GM20431 (cell line): ENCODE data around the gene GASK1B.

Source experiments
- in situ Hi-C: fragments of 300-500 bp; cut with MseI, MboI; formaldehyde crosslinking; loops from one replicate; pipeline ENCODE4 v1.15.0; 2020; ENCODE audit warnings: low sequenced_read_pairs; ENCODE audit not compliant: unreplicated experiment

GASK1B gene

DNA sequence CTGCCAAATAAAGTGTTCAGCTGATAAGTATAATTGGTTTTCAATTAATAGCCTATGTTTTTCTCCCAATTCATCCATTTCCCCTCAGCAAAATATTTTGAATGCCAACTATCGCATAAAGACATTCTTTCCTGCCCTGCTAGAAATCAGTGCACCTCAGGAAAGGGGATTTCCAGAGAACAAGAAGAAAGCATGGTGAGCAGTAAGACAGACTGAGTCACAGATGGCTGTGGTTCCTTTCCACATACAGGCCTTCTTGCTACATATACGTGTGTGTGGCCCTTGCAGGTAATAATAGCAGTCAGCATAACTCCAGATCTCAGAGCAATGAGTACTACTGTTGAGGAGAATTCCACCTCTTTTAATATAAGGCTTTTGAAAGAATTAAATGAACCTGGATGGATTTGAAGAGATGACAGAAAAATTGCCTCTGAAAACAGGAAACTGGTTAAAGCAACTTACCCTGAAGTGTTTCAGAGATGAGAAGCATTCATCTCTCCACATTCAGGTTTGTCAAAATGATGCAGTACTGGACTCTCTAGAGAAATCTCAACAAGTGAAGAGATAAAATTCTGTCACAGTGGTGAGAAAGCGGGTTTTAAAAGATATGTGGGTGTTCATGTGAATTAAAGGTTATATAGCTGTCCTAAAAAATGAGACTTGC lies 13.6 kb downstream of the GASK1B start:
- in situ Hi-C loops: loop anchor here (25.0 kb wide), 1 partner anchor 172 kb away; no protein-coding TSS in a partner anchor

- in situ Hi-C loops: loop anchor here (25.0 kb wide), 1 partner anchor 170 kb away; no protein-coding TSS in a partner anchor
Measured at GRCh38 chr4:158157412-158157811, 15.4 kb downstream of the GASK1B start.

DNA sequence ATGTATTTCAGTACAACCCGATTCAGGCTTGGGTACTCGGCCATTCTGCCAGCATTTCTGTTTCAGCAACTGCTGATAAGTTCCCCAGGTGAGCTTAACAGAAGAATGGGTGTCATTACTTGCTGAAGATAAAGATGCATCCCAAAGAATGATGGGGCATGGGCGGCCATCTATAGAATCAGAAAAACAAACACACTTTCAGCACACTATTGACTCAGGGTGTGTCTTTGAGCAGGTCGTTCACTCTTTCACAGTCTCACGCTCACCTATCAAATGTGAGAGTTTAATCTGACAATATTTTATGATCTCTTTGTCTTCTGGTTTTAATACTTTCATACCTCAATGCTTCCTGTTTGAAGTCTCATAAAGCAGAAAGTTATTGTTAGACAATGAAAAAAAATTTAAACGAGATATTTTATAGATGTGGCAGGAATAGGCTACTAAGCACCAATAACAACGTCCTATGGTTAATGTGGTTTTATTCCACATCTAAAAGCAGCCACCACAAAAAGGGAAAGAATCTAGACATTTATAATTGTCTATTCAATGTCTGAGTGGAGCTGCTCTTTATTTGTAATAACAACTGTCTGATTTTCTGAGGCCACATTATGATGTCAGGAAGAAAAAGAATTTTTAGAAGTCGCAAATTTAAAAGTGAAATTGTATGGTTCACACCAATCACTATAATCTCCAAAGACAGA lies 17.0 kb downstream of the GASK1B start:
- in situ Hi-C loops: loop anchor here (25.0 kb wide), 1 partner anchor 169 kb away; no protein-coding TSS in a partner anchor

DNA sequence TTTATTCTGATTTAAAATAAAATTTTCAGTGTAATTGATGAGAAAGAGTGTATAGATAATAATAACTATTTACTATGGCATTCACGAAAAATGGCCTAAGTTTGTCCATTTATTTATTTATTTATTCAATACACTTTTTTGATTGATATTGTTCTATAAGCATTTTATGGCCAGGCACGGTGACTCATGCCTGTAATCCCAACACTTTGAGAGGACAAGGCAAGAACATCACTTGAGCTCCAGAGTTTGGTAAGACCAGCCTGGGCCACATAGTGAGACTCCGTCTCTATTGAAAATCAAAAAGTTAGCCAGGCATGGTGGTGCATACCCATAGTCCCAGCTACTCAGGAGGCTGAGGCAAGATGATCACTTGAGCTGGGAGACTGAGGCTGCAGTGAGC lies 25.7 kb downstream of the GASK1B start:
- in situ Hi-C loops: no loop called here

- in situ Hi-C loops: no loop called here
Measured at GRCh38 chr4:158146736-158147135, 26.1 kb downstream of the GASK1B start.

GRCh38 chr4:158139086-158139485 lies 33.7 kb downstream of the GASK1B start:
- in situ Hi-C loops: no loop called here

DNA sequence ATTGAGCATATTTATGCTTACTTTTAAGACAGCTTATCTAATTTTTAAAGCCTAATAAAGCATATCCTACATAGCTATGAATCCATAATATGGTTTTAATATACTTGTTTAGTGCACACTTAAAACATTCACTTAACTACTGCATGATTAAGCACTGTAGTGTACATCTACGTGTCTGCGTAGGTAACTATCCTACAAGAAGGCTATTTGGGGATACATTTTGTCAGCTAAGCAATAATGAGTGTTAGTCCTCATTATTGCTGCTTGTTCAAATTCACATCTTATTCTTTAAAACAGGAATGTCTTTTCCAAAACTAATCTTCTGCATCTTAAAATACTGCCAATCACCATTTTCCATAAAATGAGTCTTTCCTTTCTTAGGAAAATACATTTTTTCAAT lies 38.6 kb downstream of the GASK1B start:
- in situ Hi-C loops: no loop called here

GRCh38 chr4:158133551-158133950 lies 39.3 kb downstream of the GASK1B start:
- in situ Hi-C loops: no loop called here

DNA sequence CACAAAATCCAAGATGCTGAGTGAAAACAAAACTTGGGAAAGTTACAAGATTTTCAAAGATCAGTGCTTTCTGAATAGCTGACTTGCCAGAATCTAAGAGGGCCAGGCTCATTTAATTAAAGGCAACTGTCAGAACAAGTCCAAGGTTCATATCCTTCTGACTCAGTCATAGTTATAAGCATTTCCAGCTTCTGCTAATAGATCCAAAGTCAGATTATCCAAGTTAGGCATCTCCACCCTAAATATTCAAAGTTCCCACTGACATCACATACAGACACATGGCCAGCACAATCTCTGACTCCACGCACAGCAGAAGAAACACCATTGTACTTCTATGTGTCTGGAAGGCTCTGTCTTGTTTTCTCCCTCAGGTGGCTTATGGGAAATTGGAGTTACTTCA lies 41.8 kb downstream of the GASK1B start:
- in situ Hi-C loops: no loop called here

- in situ Hi-C loops: no loop called here
Measured at GRCh38 chr4:158130204-158130603, 42.6 kb downstream of the GASK1B start.

DNA sequence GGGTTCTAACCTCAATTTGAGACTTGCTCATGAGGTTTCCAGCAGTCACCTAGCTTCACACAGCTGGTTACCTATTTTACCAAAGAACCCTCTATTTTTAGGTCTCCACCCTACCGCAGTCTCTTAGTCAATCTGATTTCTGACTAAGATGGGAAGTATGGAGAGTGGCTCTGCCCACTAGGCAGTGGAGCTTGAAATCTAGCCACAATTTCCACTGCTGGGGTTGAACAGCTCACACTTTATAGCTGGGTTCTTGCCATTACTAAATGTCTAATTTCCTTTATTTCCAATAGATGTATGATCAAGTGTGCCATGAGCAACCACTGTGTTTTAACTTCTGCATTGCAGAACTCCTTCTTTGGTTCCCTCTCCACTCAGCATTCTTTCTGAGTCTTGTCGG lies 43.1 kb downstream of the GASK1B start:
- in situ Hi-C loops: no loop called here

DNA sequence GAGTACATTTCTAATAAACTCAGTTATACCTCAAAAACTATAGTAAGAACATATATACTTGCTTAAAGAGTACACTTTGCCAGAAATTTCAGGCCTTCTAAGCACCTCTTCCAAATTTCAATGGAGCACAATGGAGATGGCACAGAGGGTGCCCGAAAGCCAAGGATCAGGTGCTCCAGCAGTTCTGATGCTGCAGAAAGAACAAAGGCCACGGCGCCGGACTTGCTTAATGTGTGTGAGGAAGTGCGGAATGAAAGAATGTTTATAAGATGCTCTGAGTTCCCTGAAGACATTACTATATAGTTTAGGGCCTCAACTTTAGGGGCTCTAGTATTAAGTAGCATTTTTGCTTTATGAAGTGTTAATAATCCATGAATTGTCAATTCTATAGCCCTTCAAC lies 44.3 kb downstream of the GASK1B start:
- in situ Hi-C loops: no loop called here

DNA sequence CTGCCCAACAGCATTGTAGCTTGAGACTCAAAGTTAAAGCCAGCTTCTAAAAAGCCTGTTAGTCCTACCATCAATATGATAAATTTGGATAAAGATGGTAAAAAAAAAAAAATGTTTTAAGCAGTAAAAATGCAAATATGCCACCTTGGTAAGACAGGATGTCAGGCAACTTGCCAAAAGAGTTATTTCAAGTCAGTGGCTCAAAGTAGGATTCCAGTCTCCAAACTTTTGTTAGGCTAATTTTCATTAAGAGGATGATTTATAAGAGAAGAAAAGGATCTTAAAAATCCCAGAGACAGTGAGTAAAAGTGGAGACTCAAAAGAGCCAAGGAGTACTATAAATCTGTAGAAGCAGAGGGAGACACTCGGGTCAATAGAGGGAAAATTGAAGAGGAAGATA lies 47.5 kb downstream of the GASK1B start:
- in situ Hi-C loops: no loop called here
